Testis (tissue), 2 donors: ENCODE results near the gene TBATA.

Source experiments
- POLR2A ChIP-seq: fragments of 450-650 bp; IDR thresholded peaks from one replicate; pipeline ENCODE4 v1.6.1; 2017; ENCODE audit warnings: antibody characterized with exemption, mild to moderate bottlenecking, moderate library complexity
- TF ChIP-seq, protein P1 (sequence below), 3 experiments: fragments of 450-650 bp in 2 of 3; fragments of 200-600 bp in 1 of 3; sonication (generic) in 1 of 3; IDR thresholded peaks; one replicate each; pipeline ENCODE4 v1.5.1; 2016 to 2019; ENCODE audit warnings: antibody characterized with exemption in 3 of 3, mild to moderate bottlenecking in 2 of 3, moderate library complexity in 1 of 3

- TF ChIP-seq POLR2A: no peak
- TF ChIP-seq, protein P1, sequence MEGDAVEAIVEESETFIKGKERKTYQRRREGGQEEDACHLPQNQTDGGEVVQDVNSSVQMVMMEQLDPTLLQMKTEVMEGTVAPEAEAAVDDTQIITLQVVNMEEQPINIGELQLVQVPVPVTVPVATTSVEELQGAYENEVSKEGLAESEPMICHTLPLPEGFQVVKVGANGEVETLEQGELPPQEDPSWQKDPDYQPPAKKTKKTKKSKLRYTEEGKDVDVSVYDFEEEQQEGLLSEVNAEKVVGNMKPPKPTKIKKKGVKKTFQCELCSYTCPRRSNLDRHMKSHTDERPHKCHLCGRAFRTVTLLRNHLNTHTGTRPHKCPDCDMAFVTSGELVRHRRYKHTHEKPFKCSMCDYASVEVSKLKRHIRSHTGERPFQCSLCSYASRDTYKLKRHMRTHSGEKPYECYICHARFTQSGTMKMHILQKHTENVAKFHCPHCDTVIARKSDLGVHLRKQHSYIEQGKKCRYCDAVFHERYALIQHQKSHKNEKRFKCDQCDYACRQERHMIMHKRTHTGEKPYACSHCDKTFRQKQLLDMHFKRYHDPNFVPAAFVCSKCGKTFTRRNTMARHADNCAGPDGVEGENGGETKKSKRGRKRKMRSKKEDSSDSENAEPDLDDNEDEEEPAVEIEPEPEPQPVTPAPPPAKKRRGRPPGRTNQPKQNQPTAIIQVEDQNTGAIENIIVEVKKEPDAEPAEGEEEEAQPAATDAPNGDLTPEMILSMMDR (IDR thresholded peaks at IDR 0.05): no peak
Observed at GRCh38 chr10:70753026-70753663, 32.0 kb downstream of the TBATA start.
